Trophoblast cell (in vitro differentiated cells and primary cell): ENCODE data around the gene BNC2.

Experiments used
- DNase-seq, 2 donors: peaks; one replicate each; pipeline ENCODE4 v3.0.0-alpha.2; 2016
- H2AFZ ChIP-seq: 2 replicates; pipeline ENCODE4 v1.6.1; 2013; ENCODE audit warnings: low read length, moderate library complexity, mild to moderate bottlenecking; ENCODE audit not compliant: insufficient read depth, poor library complexity
- H2AK5ac ChIP-seq: 2 replicates; pipeline ENCODE4 v1.6.1; 2013; ENCODE audit warnings: mild to moderate bottlenecking, low read length
- H2BK120ac ChIP-seq: 2 replicates; pipeline ENCODE4 v1.6.1; 2013; ENCODE audit warnings: low read length, mild to moderate bottlenecking, moderate library complexity; ENCODE audit not compliant: insufficient read depth, poor library complexity
- H2BK12ac ChIP-seq: 2 replicates; pipeline ENCODE4 v1.6.1; 2013; ENCODE audit warnings: mild to moderate bottlenecking, low read length, moderate library complexity
- H2BK5ac ChIP-seq: 2 replicates; pipeline ENCODE4 v1.6.1; 2013; ENCODE audit warnings: low read length, low read depth, moderate library complexity, mild to moderate bottlenecking; ENCODE audit not compliant: poor library complexity
- H3K14ac ChIP-seq: 2 replicates; pipeline ENCODE4 v1.6.1; 2013; ENCODE audit warnings: mild to moderate bottlenecking, low read length
- H3K18ac ChIP-seq: 2 replicates; pipeline ENCODE4 v1.6.1; 2013; ENCODE audit warnings: mild to moderate bottlenecking, low read length
- H3K23ac ChIP-seq: 2 replicates; pipeline ENCODE4 v1.6.1; 2013; ENCODE audit warnings: low read length
- H3K27ac ChIP-seq: 2 replicates; pipeline ENCODE4 v1.5.1; 2013; ENCODE audit warnings: low read depth, mild to moderate bottlenecking, inconsistent platforms, low read length, moderate library complexity
- H3K27me3 ChIP-seq: 2 replicates; pipeline ENCODE4 v1.6.1; 2013; ENCODE audit warnings: inconsistent platforms, mild to moderate bottlenecking, low read length, moderate library complexity; ENCODE audit not compliant: insufficient read depth
- H3K36me3 ChIP-seq, 2 experiments: 1 replicate in 1 of 2; 2 replicates in 1 of 2; pipeline ENCODE4 v1.6.1; 2013; ENCODE audit warnings: low read length in 2 of 2, mild to moderate bottlenecking in 2 of 2, moderate library complexity in 1 of 2; ENCODE audit not compliant: insufficient read depth in 2 of 2, control insufficient read depth in 1 of 2
- H3K4ac ChIP-seq: 2 replicates; pipeline ENCODE4 v1.6.1; 2013; ENCODE audit warnings: low read depth, mild to moderate bottlenecking, low read length, moderate library complexity
- H3K4me1 ChIP-seq, 2 experiments: 1 replicate in 1 of 2; 2 replicates in 1 of 2; pipeline ENCODE4 v1.6.1; 2013; ENCODE audit warnings: low read length in 2 of 2, mild to moderate bottlenecking in 2 of 2, moderate library complexity in 1 of 2; ENCODE audit not compliant: insufficient read depth in 2 of 2, control insufficient read depth in 1 of 2
- H3K4me2 ChIP-seq: 2 replicates; pipeline ENCODE4 v1.6.1; 2013; ENCODE audit warnings: inconsistent platforms, mild to moderate bottlenecking, low read length, moderate library complexity
- H3K4me3 ChIP-seq: 2 replicates; pipeline ENCODE4 v1.5.1; 2013; ENCODE audit warnings: mild to moderate bottlenecking, low read depth, low read length, inconsistent platforms
- H3K79me1 ChIP-seq: one replicate; pipeline ENCODE4 v1.6.1; 2013; ENCODE audit warnings: low read length
- H3K79me2 ChIP-seq: 2 replicates; pipeline ENCODE4 v1.6.1; 2013; ENCODE audit warnings: low read length, mild to moderate bottlenecking; ENCODE audit not compliant: control insufficient read depth, insufficient read depth, poor library complexity
- H3K9ac ChIP-seq: 2 replicates; pipeline ENCODE4 v1.6.1; 2013; ENCODE audit warnings: mild to moderate bottlenecking, low read length
- H3K9me3 ChIP-seq: 2 replicates; pipeline ENCODE4 v1.6.1; 2013; ENCODE audit warnings: low read depth, mild to moderate bottlenecking, control low read depth, inconsistent platforms, low read length; ENCODE audit not compliant: insufficient read depth
- H4K12ac ChIP-seq: 2 replicates; pipeline ENCODE4 v1.6.1; 2013; ENCODE audit warnings: low read depth, mild to moderate bottlenecking, low read length, moderate library complexity
- H4K8ac ChIP-seq: 2 replicates; pipeline ENCODE4 v1.6.1; 2013; ENCODE audit warnings: low read depth, mild to moderate bottlenecking, low read length, moderate library complexity
- H4K91ac ChIP-seq: one replicate; pipeline ENCODE4 v1.6.1; 2013; ENCODE audit warnings: low read depth, mild to moderate bottlenecking, low read length, moderate library complexity
- WGBS: extraction: QIAGEN DNeasy Blood & Tissue Kit; methylation state at CpG from one replicate; pipeline ENCODE4 v1.1.7; 2013; ENCODE audit warnings: missing lambda C conversion rate; ENCODE audit not compliant: insufficient read length, insufficient coverage; ENCODE audit errors: extremely low coverage; 5-methylcytosine and 5-hydroxymethylcytosine counted together

The BNC2 gene

DNA sequence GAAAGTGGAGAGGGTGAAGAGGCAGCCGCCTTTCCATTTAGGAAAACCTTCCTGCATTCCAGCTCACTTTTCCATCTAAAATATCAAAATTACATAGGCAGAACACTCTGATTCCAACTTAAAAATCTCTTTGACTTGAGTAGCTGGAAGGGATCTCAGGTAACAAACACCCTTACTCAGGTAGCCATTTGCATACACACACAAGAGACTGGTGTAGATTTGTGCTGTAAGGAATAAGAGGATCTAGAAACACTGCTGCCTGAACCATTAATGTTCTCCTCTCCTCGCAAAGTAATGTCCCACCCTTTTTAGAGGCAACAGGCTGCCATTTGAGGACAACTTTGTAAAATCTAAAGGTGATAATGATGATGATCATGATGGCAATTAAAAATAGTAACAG is 53.5 kb downstream of the BNC2 start:
- no peak overlapping the region for H3K4me2 ChIP-seq
- H3K9me3 ChIP-seq = no peaks in the 10 kb centered on the region
- no CpG with 5 or more reads among the region's 2 CpGs for WGBS
- H3K18ac ChIP-seq = no peak overlapping the region
- H3K23ac ChIP-seq = no peak overlapping the region
- H3K79me2 ChIP-seq = no peaks in the 10 kb centered on the region
- H2BK5ac ChIP-seq = no peak overlapping the region
- no peak overlapping the region for H3K4ac ChIP-seq
- no peak overlapping the region for H2AK5ac ChIP-seq
- no peak overlapping the region for H2AFZ ChIP-seq
- no peak for DNase-seq
- no peaks in the 10 kb centered on the region for H3K27me3 ChIP-seq
- peaks cover 0 to 2% of the 10 kb centered on the region in 2 experiments for H3K4me1 ChIP-seq
- H4K8ac ChIP-seq = no peak overlapping the region
- H3K4me3 ChIP-seq = no peak overlapping the region
- H2BK120ac ChIP-seq = no peak overlapping the region
- H3K14ac ChIP-seq = no peak overlapping the region
- H3K9ac ChIP-seq = no peak overlapping the region
- no peak overlapping the region for H4K12ac ChIP-seq
- no peak overlapping the region for H4K91ac ChIP-seq
- no peaks in the 10 kb centered on the region for H3K79me1 ChIP-seq
- no peaks in the 10 kb centered on the region for H3K36me3 ChIP-seq
- H3K27ac ChIP-seq = no peak overlapping the region
- H2BK12ac ChIP-seq = no peak overlapping the region

DNA sequence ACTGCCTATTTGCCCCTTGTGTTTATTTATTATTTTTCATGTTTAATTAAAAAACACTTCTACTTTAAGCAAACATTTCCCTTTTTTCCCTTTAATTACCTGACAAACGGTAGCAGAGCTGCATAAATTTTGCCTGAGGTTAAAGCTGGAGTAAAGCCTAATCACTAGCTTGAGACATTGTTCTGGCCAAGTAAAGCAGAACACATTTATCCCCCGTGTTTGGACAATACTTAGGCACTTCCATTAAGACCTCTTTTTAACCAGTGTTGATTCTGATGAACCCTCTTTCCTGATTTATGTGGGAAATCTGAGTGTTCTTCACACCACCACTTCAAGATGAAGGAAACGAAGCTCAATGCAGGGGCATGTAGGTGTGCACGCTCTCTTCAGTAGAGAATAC is 54.5 kb downstream of the BNC2 start:
- no peak overlapping the region for H4K8ac ChIP-seq
- H4K12ac ChIP-seq = no peak overlapping the region
- H3K14ac ChIP-seq = no peak overlapping the region
- no peaks in the 10 kb centered on the region for H3K36me3 ChIP-seq
- H3K27me3 ChIP-seq = no peaks in the 10 kb centered on the region
- no peak overlapping the region for H3K27ac ChIP-seq
- H3K4me2 ChIP-seq = no peak overlapping the region
- no peak overlapping the region for H3K4me3 ChIP-seq
- H3K9me3 ChIP-seq = no peaks in the 10 kb centered on the region
- no peak overlapping the region for H2AFZ ChIP-seq
- H2BK12ac ChIP-seq = no peak overlapping the region
- H3K4ac ChIP-seq = no peak overlapping the region
- peaks cover 0 to 2% of the 10 kb centered on the region in 2 experiments for H3K4me1 ChIP-seq
- no peak overlapping the region for H3K18ac ChIP-seq
- DNase-seq = no peak
- H4K91ac ChIP-seq = no peak overlapping the region
- H3K9ac ChIP-seq = no peak overlapping the region
- H3K79me2 ChIP-seq = no peaks in the 10 kb centered on the region
- WGBS = no CpG with 5 or more reads among the region's 4 CpGs
- H3K23ac ChIP-seq = no peak overlapping the region
- H2BK120ac ChIP-seq = no peak overlapping the region
- no peak overlapping the region for H2AK5ac ChIP-seq
- no peaks in the 10 kb centered on the region for H3K79me1 ChIP-seq
- H2BK5ac ChIP-seq = no peak overlapping the region

DNA sequence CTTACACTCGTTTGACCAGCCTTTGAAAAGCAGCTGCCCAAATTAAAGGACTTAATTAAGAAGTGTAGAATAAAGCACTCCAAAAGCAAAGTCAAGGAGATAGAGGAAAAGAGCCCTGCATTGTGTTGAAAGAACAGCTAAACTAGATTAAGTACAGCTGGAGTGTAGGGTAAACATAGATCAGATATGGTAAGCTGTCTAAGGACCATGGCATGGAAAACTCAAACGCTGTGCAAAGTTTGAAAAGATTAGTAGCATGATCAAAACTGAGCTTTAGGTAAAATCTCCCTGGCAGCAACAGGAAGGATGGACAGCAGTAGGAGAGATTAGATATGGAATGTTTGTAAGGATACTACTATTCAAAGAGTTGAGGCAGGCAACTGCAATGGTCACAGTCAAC is 55.4 kb downstream of the BNC2 start:
- Histone ChIP-seq H3K23ac (no peak overlapping the region), H3K14ac (no peak overlapping the region), H3K4me2 (no peak overlapping the region), H3K36me3 (no peaks in the 10 kb centered on the region), H3K4me3 (no peak overlapping the region), H3K4me1 (peaks cover 4 to 7% of the 10 kb centered on the region in 2 experiments), H3K79me1 (no peaks in the 10 kb centered on the region), H4K12ac (no peak overlapping the region), H2BK12ac (no peak overlapping the region), H3K9me3 (no peaks in the 10 kb centered on the region), H3K18ac (no peak overlapping the region), H2BK120ac (no peak overlapping the region), H4K8ac (no peak overlapping the region), H3K4ac (no peak overlapping the region), H3K27ac (no peak overlapping the region), H3K79me2 (no peaks in the 10 kb centered on the region), H4K91ac (no peak overlapping the region), H2AK5ac (no peak overlapping the region), H3K9ac (no peak overlapping the region), H3K27me3 (no peaks in the 10 kb centered on the region), H2BK5ac (no peak overlapping the region), H2AFZ (no peak overlapping the region)
- no peak for DNase-seq
- WGBS = no CpG with 5 or more reads among the region's 2 CpGs

DNA sequence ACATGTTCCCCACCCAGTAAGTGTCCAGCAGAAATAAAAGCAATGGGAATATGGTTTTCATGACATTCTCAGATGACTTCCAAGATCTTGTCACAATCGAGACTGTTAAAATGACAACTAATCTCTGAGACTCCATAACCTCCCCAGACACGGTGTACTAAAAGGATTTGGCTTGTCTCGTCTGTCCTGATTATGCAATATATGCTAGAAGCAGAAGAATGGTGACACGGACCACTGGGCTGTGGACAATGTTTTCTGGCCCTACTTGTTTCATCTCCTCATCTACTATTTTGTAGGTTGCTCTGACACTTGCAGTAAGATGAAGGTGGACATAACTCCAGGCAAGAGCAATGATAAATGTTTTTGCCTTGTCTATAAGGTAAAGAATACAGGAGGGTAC is 56.6 kb downstream of the BNC2 start:
- Histone ChIP-seq H3K4me1 (peaks cover 4 to 8% of the 10 kb centered on the region in 2 experiments), H4K8ac (no peak overlapping the region), H2AK5ac (no peak overlapping the region), H3K4me3 (no peak overlapping the region), H3K79me1 (no peaks in the 10 kb centered on the region), H4K12ac (no peak overlapping the region), H3K9me3 (no peaks in the 10 kb centered on the region), H3K36me3 (no peaks in the 10 kb centered on the region), H2BK12ac (no peak overlapping the region), H3K18ac (no peak overlapping the region), H3K79me2 (no peaks in the 10 kb centered on the region), H3K4me2 (no peak overlapping the region), H3K14ac (no peak overlapping the region), H2BK120ac (no peak overlapping the region), H2AFZ (no peak overlapping the region), H2BK5ac (no peak overlapping the region), H3K27me3 (no peaks in the 10 kb centered on the region), H3K27ac (no peak overlapping the region), H3K4ac (no peak overlapping the region), H3K9ac (no peak overlapping the region), H3K23ac (no peak overlapping the region), H4K91ac (no peak overlapping the region)
- DNase-seq = no peak
- WGBS = no CpG with 5 or more reads among the region's 4 CpGs
